A549 (cell line): ENCODE measurements around the gene POTEJ.
"Not testable (repeated sequence)": the region's sequence is repeated elsewhere in the genome, so short reads cannot be mapped to it uniquely, and the experiment has no call there.

Experiments
- BHLHE40 ChIP-seq: IDR thresholded peaks from 2 replicates; pipeline ENCODE4 v1.6.1; 2012; ENCODE audit warnings: low read depth, low read length, inconsistent platforms
- CBX2 ChIP-seq: fragments of 200-600 bp; sonication (generic); IDR thresholded peaks from 2 replicates; pipeline ENCODE4 v1.6.1; 2016; ENCODE audit warnings: low read depth, mild to moderate bottlenecking, borderline replicate concordance
- CTCF ChIP-seq: fragments of >200 bp; sonication (Bioruptor Twin); formaldehyde crosslinking; IDR thresholded peaks from 3 replicates; pipeline ENCODE4 v1.5.1; 2016
- KDM5A ChIP-seq: fragments of 200-600 bp; sonication (generic); IDR thresholded peaks from 2 replicates; pipeline ENCODE4 v1.6.1; 2016; ENCODE audit warnings: antibody characterized with exemption, mild to moderate bottlenecking
- PHF8 ChIP-seq: fragments of 200-600 bp; sonication (generic); IDR thresholded peaks from 2 replicates; pipeline ENCODE4 v1.6.1; 2016; ENCODE audit warnings: low read depth, mild to moderate bottlenecking, antibody characterized with exemption, moderate library complexity, borderline replicate concordance
- POLR2A ChIP-seq: IDR thresholded peaks from 2 replicates; pipeline ENCODE4 v1.6.1; 2012; ENCODE audit warnings: mild to moderate bottlenecking, low read length
- RNF2 ChIP-seq: fragments of 200-600 bp; sonication (generic); IDR thresholded peaks from 2 replicates; pipeline ENCODE4 v1.6.1; 2016; ENCODE audit warnings: low read depth, mild to moderate bottlenecking, antibody characterized with exemption, moderate library complexity, borderline replicate concordance
- ZNF302 ChIP-seq: fragments of 250-450 bp; sonication (Bioruptor Pico); IDR thresholded peaks from 2 replicates; pipeline ENCODE4 v1.9.0; 2021; ENCODE audit warnings: inconsistent platforms, mild to moderate bottlenecking, moderate library complexity
- TF ChIP-seq, protein P1 (sequence below): fragments of 250-450 bp; sonication (Bioruptor Pico); IDR thresholded peaks from 2 replicates; pipeline ENCODE4 v1.5.0; 2021; ENCODE audit warnings: mild to moderate bottlenecking, moderate library complexity, borderline replicate concordance
- TF ChIP-seq, protein P2 (sequence below): IDR thresholded peaks from 2 replicates; pipeline ENCODE4 v1.6.1; 2012

DNA sequence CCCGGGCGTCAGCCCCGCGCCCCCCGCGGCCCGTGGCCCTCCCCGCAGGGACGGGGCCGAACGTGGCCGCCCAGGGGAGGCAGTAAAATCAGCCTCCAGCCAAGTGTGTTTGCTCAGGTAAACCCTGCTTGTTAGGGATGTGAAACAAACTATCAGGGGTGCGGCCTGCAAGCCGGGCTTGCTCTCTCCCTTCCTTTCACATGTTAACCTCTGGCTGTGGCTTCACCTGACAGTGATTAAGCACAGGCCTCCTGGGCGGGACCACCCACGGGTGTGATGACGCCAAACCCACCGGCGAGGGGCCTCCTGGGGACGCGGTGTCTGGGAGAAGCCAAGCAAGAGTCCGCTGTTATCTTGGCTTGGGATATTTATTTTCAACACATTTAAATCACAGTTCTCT is 13.2 kb upstream of the POTEJ start:
- not testable (repeated sequence) for TF ChIP-seq CBX2; RNF2; KDM5A; CTCF; POLR2A; ZNF302 (CRISPR knock-in tag); BHLHE40; PHF8
- TF ChIP-seq, protein P1, sequence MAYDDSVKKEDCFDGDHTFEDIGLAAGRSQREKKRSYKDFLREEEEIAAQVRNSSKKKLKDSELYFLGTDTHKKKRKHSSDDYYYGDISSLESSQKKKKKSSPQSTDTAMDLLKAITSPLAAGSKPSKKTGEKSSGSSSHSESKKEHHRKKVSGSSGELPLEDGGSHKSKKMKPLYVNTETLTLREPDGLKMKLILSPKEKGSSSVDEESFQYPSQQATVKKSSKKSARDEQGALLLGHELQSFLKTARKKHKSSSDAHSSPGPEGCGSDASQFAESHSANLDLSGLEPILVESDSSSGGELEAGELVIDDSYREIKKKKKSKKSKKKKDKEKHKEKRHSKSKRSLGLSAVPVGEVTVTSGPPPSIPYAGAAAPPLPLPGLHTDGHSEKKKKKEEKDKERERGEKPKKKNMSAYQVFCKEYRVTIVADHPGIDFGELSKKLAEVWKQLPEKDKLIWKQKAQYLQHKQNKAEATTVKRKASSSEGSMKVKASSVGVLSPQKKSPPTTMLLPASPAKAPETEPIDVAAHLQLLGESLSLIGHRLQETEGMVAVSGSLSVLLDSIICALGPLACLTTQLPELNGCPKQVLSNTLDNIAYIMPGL (CRISPR knock-in tag), result not testable (repeated sequence)
- TF ChIP-seq, protein P2, sequence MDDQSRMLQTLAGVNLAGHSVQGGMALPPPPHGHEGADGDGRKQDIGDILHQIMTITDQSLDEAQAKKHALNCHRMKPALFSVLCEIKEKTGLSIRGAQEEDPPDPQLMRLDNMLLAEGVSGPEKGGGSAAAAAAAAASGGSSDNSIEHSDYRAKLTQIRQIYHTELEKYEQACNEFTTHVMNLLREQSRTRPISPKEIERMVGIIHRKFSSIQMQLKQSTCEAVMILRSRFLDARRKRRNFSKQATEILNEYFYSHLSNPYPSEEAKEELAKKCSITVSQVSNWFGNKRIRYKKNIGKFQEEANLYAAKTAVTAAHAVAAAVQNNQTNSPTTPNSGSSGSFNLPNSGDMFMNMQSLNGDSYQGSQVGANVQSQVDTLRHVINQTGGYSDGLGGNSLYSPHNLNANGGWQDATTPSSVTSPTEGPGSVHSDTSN, result not testable (repeated sequence)
